ENCODE measurements around the gene PTPRK.
"Not testable (repeated sequence)": the region's sequence is repeated elsewhere in the genome, so short reads cannot be mapped to it uniquely, and the experiment has no call there.

Gene PTPRK

GRCh38 chr6:128005009-128005408, 515.4 kb downstream of the PTPRK start:
- DNase-seq (ENCODE audit: low spot score), result no peak

GRCh38 chr6:128000363-128000762, 520.0 kb downstream of the PTPRK start:
- DNase-seq (ENCODE audit: low spot score), result no peak

DNA sequence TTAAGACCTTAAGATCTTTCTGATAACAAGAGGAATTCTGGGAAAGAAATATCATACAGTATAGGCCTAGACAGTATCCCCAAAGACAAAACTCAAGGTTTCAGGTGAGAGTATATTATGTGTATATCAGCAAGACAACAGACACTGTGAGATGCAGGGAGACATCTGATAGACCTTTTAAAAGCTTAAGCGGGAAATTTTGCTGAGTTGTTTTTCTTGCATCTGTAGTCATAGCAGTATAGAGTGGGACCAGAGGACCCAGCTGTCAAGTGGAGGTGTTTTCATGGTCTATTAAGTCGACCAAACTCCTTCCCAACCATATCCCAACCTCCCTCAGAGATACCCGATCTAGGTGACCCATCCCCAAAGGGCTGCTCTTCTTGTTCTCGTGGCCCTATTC, 521.4 kb downstream of the PTPRK start:
- no peak for DNase-seq (ENCODE audit: low spot score)

- no peak for DNase-seq (ENCODE audit: low spot score)
Observed at GRCh38 chr6:127997496-127998164, 522.8 kb downstream of the PTPRK start.

GRCh38 chr6:127996925-127997324, 523.5 kb downstream of the PTPRK start:
- no peak for DNase-seq (ENCODE audit: low spot score)

GRCh38 chr6:127992144-127992543, 528.3 kb downstream of the PTPRK start:
- no peak for DNase-seq (ENCODE audit: low spot score)

- DNase-seq (ENCODE audit: low spot score), result no peak
Observed at GRCh38 chr6:127990074-127990473, 530.3 kb downstream of the PTPRK start.

GRCh38 chr6:127980996-127981395, 539.4 kb downstream of the PTPRK start:
- no peak for DNase-seq (ENCODE audit: low spot score)

GRCh38 chr6:127978185-127978584, 542.2 kb downstream of the PTPRK start:
- DNase-seq (ENCODE audit: low spot score), result not testable (repeated sequence)

- no peak for DNase-seq (ENCODE audit: low spot score)
Observed at GRCh38 chr6:127976796-127977195, 543.6 kb downstream of the PTPRK start.

DNA sequence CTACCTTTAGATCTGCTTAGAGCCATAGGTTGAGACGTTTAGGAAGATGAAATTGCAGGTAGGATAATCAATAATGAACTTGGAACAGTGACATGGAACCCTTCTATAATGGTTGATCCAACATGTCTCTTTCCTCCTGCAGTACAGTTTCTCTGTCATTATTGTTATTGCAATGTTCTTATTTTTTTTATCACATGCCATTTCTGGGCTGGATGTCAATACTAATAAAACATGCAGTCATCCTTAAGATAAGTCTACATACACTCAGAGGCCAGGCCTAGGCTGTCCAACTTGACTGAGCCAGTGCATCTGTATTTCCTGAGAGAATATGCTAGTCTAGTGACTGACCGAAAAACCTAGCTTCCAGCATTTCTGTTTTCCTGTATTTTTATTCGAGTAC, 544.3 kb downstream of the PTPRK start:
- DNase-seq (ENCODE audit: low spot score), result no peak

GRCh38 chr6:127972815-127973214, 547.6 kb downstream of the PTPRK start:
- DNase-seq (ENCODE audit: low spot score), result no peak

GRCh38 chr6:127971945-127972391, 548.4 kb downstream of the PTPRK start:
- no peak for DNase-seq (ENCODE audit: low spot score)

GRCh38 chr6:127971386-127971785, 549.0 kb downstream of the PTPRK start:
- no peak for DNase-seq (ENCODE audit: low spot score)

- DNase-seq (ENCODE audit: low spot score), result no peak
Observed at GRCh38 chr6:127969701-127970100, 550.7 kb downstream of the PTPRK start.

- no peak for DNase-seq (ENCODE audit: low spot score)
Observed at GRCh38 chr6:127968394-127968793, 552.0 kb downstream of the PTPRK start.

GRCh38 chr6:127967708-127968107, 552.7 kb downstream of the PTPRK start:
- no peak for DNase-seq (ENCODE audit: low spot score)

GRCh38 chr6:127966616-127967015, 553.8 kb downstream of the PTPRK start:
- no peak for DNase-seq (ENCODE audit: low spot score)

- DNase-seq (ENCODE audit: low spot score), result no peak
Observed at GRCh38 chr6:127963495-127963894, 556.9 kb downstream of the PTPRK start.

- DNase-seq (ENCODE audit: low spot score), result no peak
Observed at GRCh38 chr6:127959869-127960268, 560.5 kb downstream of the PTPRK start.

DNA sequence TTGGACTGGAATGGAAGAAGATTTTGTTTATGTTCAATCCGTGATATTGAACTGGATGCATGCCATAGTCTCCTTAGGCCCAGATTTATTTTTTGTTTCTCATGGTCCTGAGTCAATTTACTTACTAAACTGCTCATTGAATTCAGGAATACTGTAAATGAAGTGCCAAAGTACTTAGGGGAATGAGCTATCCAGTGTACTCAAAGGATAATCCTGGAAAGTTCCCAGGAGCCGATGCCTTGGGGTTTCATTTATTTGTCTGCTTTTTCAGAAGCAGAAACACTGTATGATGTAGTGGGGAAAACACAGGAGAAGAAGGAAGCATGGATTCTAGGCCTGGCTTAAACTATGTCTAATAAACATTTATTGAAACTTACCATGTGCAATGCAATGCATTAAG, 563.4 kb downstream of the PTPRK start:
- DNase-seq (ENCODE audit: low spot score), result no peak

DNA sequence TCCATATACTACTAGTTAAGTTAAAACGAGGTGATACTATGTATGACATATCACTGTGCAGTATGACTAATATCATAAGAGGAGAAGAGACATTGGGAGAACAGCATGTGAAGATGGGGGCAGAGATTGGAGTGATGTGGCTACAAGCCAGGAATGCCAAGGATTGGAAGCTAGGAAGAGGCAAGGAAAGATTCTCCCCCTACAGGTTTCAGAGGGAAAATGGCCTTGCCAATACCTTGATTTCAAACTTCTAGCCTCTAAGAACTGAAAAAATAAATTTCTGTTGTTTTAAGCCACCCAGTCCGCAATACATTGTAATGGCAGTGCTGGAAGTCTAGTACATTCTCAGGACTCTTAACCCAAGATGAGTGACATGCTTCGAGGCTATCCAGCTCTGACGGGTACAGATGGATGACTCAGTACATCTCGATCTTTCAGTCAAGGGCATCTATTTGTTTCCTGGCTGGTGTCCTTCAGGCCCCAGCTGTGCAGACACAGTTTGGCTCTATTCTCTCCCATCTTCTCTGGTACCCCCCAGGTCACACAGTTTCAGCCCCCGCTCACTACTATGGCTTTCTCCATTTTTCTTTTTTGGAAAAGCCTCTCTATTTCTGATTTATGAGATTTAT, 564.0 kb downstream of the PTPRK start:
- no peak for DNase-seq (ENCODE audit: low spot score)

DNA sequence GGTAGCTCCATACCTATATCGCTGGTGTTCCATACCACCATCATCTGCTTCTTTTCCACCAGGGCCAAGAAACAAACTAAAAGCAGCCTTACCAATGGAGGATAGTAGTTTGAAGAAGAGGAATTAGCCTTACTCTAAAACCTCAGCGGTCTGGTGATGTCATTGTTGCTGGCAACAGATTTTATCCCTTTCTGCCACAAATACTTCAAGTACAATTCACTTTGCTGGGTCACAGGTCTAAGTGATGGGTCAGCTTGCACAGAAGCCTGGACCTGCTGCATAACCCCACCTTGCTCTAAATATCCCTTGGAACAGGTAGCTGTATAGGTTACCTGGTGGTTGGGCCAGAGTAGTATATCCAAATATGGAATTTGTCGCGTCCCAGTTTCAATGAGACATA, 566.3 kb downstream of the PTPRK start:
- no peak for DNase-seq (ENCODE audit: low spot score)

DNA sequence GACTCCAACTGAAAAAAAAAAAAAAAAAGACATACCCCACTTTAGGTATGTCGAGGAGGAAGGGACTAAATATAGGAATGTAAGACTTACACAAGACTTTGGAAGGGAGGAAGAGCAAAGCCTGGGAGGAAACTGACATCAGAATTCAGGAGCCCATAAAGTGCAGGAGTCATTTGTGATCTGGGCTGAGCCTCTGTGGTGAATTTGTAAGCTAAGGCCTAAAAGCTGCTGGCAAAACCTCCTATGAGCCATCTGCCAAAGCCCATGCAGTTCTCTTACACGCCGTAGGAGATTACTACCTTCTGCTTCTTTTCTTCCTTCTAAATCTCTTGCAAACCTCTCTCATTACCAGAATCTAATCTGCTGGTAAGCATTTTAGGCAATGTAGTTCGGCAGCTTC, 567.6 kb downstream of the PTPRK start:
- DNase-seq (ENCODE audit: low spot score), result no peak

Measured in hematopoietic multipotent progenitor cell treated with erythropoietin and hydrocortisone succinate and interleukin-3 and kit ligand, for 15 days (in vitro differentiated cells).